ENCODE measurements around the gene RASA1. TPM values are rescaled to one million over a fixed set of nuclear protein-coding genes. Genes with fewer than 3 reads are reported as not detected.
A peak's percentile ranks its signal among the peaks of the same experiment; 100 is the strongest.

Gene RASA1
- 10 to 100 TPM; 22.8 to 37.7 (median 30.3) TPM for total RNA-seq

DNA sequence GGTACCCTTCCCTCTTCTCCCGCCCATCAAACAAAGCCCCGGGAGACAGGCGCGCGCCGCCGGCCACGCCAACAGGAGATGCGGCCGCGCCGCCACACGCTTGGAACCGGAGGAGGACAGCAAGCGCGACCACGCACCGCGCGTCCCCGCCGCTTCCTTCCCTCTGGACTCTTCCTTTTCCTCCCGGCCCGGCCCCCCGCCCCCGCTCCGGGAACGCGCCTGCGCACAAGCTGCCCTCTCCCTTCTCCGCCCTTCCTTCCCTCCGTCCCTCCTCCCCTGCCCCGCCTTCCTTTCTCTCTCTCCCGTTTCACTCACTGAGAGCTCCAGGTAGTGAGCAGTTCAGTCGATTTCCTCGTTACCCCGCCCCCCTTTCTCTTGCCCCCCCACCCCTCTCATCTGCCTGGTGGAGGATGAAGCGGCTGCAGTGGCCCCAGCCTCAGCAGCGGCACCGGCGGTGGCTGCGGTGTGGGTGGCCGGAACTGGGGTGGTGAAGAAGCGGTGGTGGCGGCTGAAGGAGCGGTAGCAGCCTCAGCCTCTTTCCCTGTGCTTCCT, at the start of gene RASA1:
Gene RASA1, plus strand, starts transcription at position 310 of the 552 bp plus-strand sequence. CDS start 569 bp downstream, outside the sequence.
- TF ChIP-seq, protein P1, sequence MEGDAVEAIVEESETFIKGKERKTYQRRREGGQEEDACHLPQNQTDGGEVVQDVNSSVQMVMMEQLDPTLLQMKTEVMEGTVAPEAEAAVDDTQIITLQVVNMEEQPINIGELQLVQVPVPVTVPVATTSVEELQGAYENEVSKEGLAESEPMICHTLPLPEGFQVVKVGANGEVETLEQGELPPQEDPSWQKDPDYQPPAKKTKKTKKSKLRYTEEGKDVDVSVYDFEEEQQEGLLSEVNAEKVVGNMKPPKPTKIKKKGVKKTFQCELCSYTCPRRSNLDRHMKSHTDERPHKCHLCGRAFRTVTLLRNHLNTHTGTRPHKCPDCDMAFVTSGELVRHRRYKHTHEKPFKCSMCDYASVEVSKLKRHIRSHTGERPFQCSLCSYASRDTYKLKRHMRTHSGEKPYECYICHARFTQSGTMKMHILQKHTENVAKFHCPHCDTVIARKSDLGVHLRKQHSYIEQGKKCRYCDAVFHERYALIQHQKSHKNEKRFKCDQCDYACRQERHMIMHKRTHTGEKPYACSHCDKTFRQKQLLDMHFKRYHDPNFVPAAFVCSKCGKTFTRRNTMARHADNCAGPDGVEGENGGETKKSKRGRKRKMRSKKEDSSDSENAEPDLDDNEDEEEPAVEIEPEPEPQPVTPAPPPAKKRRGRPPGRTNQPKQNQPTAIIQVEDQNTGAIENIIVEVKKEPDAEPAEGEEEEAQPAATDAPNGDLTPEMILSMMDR (IDR thresholded peaks at IDR 0.05) = no peak
- ATAC-seq (ENCODE audit: low FRiP score) (peak; percentile 96), DNase-seq (ENCODE audit: low spot score) (peak; percentile 75)

DNA sequence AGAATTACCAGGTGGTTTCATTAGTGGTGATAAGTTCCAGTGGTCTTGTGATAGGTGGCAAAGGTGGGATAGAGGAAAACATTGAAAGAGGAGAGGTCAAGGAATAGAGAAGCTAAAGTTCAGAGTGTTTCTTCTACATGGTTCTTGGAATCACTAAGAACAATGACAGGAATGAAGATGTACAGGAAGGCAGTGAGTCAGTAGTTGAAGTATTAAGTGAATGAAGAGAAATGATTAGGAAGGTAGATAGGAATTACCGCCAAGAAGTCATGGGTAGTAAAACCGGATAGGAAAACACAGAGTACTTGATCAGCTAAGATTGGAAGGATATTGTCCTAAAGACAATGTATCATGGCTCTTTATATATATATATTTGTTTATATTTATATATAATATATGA, 37.9 kb upstream of the RASA1 start:
- ATAC-seq (ENCODE audit: low FRiP score) (no peak), DNase-seq (ENCODE audit: low spot score) (no peak)
- TF ChIP-seq, protein P1 (IDR thresholded peaks at IDR 0.05) = no peak

GRCh38 chr5:87231037-87231808, 36.5 kb upstream of the RASA1 start:
- ATAC-seq (ENCODE audit: low FRiP score) (no peak), DNase-seq (ENCODE audit: low spot score) (no peak)
- TF ChIP-seq, protein P1 (IDR thresholded peaks at IDR 0.05) = no peak

DNA sequence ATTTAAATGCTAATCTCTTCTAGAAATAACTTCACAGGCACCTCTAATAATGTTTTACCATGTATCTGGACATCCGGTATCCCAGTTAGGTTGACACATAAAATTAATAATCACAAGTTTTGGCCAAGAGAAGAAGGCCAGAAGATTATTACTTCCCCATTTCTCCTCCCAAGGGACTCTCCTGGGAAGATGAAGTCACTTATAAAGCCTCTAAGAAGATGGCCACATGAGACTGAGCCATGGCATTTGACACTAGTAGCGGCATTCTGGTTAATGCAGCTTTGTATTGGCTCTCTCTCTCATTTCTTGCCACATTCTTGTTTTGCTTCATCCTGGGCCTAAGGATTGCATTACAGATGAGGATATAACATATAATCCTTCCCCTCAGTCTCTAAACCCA, 34.5 kb upstream of the RASA1 start:
- TF ChIP-seq, protein P1 (IDR thresholded peaks at IDR 0.05) = no peak
- ATAC-seq (ENCODE audit: low FRiP score) (no peak), DNase-seq (ENCODE audit: low spot score) (no peak)

DNA sequence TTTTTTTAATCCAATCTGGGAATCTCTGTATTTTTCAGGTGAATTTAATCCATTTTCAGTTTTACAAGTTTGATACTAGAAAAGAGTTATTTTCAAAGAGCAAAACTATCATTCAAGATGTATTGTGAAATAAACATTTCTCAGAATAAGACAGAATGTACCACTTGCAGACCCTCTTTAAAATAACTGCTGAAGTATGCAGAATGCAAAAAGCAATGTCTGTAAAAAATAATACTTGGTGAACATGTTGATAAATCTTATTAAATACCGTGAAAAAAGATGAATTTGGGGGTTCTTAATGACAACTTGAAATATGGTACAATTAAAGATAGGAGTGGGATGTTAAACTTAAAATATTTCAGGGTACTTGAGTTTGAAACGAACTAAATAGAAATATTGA, 26.1 kb upstream of the RASA1 start:
- TF ChIP-seq, protein P1 (IDR thresholded peaks at IDR 0.05) = no peak
- no peak for DNase-seq (ENCODE audit: low spot score)
- no peak for ATAC-seq (ENCODE audit: low FRiP score)

DNA sequence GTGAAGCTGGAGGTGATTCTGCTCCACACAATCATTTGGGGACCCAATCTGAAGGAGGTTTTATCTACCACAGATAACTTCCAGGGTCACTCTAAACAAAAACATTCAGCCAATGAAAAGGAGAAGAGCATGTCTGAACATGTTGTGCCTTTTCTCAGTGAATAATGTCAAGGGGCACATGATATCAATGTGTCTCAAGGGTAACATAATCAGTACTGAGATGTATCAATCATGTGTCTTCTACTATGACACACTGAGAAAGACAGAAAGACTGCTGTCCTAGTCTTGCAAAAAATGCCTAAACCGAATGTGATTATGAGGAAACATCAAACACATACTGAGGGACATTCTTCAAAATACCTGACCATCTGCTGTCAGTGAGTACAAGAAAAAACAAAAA, 25.4 kb upstream of the RASA1 start:
- ATAC-seq (ENCODE audit: low FRiP score) (no peak), DNase-seq (ENCODE audit: low spot score) (no peak)
- TF ChIP-seq, protein P1 (IDR thresholded peaks at IDR 0.05) = no peak

All from omental fat pad (tissue), 4 donors.